Lung (tissue), 12 donors: ENCODE measurements around the gene SRPK2. TPM values are rescaled to one million over a fixed set of nuclear protein-coding genes. Genes with fewer than 3 reads are reported as not detected.

Source experiments
- ATAC-seq: fragments of 200-7000 bp; cut with Tn5 transposase; one replicate; pipeline ENCODE4 v1.9.1; 2020; ENCODE audit warnings: moderate number of reproducible peaks; ENCODE audit not compliant: insufficient read depth, low FRiP score
- DNase-seq, 3 donors: peaks; one replicate each; pipeline ENCODE4 v3.0.0-alpha.2; 2013 to 2017
- H3K27ac ChIP-seq, 2 donors: one replicate each; pipeline ENCODE4 v1.5.1; 2013; ENCODE audit warnings: mild to moderate bottlenecking in 2 of 2, moderate library complexity in 2 of 2, control low read depth in 1 of 2, inconsistent platforms in 1 of 2, low read depth in 1 of 2, low read length in 1 of 2
- H3K27me3 ChIP-seq, 3 donors: one replicate each; pipeline ENCODE4 v1.5.1; 2013; ENCODE audit warnings: low read length in 2 of 3; ENCODE audit not compliant: control insufficient read depth in 3 of 3, insufficient read depth in 3 of 3
- H3K36me3 ChIP-seq, 4 donors: one replicate each; pipeline ENCODE4 v1.5.1; 2013; ENCODE audit warnings: low read length in 4 of 4, mild to moderate bottlenecking in 1 of 4, moderate library complexity in 1 of 4; ENCODE audit not compliant: control insufficient read depth in 4 of 4, insufficient read depth in 4 of 4
- H3K4me1 ChIP-seq, 5 donors: one replicate each; pipeline ENCODE4 v1.5.1; 2013; ENCODE audit warnings: low read length in 5 of 5, mild to moderate bottlenecking in 2 of 5, moderate library complexity in 1 of 5; ENCODE audit not compliant: control insufficient read depth in 5 of 5, insufficient read depth in 5 of 5
- H3K4me3 ChIP-seq: one replicate; pipeline ENCODE4 v1.5.1; 2013; ENCODE audit warnings: mild to moderate bottlenecking, control low read depth, moderate library complexity
- H3K9ac ChIP-seq, 2 donors: one replicate each; pipeline ENCODE4 v1.5.1; 2013; ENCODE audit warnings: low read length in 2 of 2, control low read depth in 1 of 2; ENCODE audit not compliant: insufficient read depth in 1 of 2
- H3K9me3 ChIP-seq, 4 donors: one replicate each; pipeline ENCODE4 v1.5.1; 2013; ENCODE audit warnings: low read length in 3 of 4, mild to moderate bottlenecking in 1 of 4, moderate library complexity in 1 of 4; ENCODE audit not compliant: control insufficient read depth in 4 of 4, insufficient read depth in 3 of 4
- CTCF ChIP-seq: IDR thresholded peaks from 2 replicates; pipeline ENCODE4 v1.5.1; 2012; ENCODE audit warnings: mild to moderate bottlenecking; ENCODE audit errors: control extremely low read depth, extremely low read depth
- WGBS, 2 donors: extraction: QIAGEN DNeasy Blood & Tissue Kit; methylation state at CpG; one replicate each; pipeline ENCODE4 v1.1.7; 2013; 5-methylcytosine and 5-hydroxymethylcytosine counted together
- polyA plus RNA-seq, 2 donors: library from polyadenylated mRNA; stranded (reverse); fragments of 200-250 nt; gene quantifications; one replicate each; pipeline ENCODE4 v1.2.1, GENCODE V29; 2013
- total RNA-seq, 2 donors: library from RNA; depleted of rRNA in 1 of 2; stranded (reverse); fragments of >200 nt in 1 of 2; gene quantifications; one replicate each; pipeline ENCODE4 v1.2.1, GENCODE V29; 2014 to 2021
- donor health status: control.
- donor health status: control.
- donor health status: Bipolar disorder and iron deficiency.
- donor health status: healthy.
- donor health status: DM: yes; HTN: yes; CAD: no.

Gene SRPK2
- total and polyA plus RNA-seq, 4 donors = 10.8 to 71.2 (median 23.2) TPM

- Histone ChIP-seq H3K27ac (no peak overlapping the region), H3K27me3 (no peaks in the 10 kb centered on the region), H3K4me1 (peaks cover 0 to 2% (median 0%) of the 10 kb centered on the region in 5 donors), H3K9me3 (no peaks in the 10 kb centered on the region), H3K9ac (no peak overlapping the region), H3K4me3 (no peak overlapping the region), H3K36me3 (no peaks in the 10 kb centered on the region)
- WGBS, 2 donors = 75% methylated on average over 3 of the region's 3 CpGs
- no peak for TF ChIP-seq CTCF
- ATAC-seq (no peak), DNase-seq (no peak)
Observed at GRCh38 chr7:105396566-105396965, 7.8 kb upstream of the SRPK2 start.

GRCh38 chr7:105391429-105391828 is 2.7 kb upstream of the SRPK2 start:
- no peaks in the 10 kb centered on the region for H3K36me3 ChIP-seq
- H3K27me3 ChIP-seq = no peaks in the 10 kb centered on the region
- no peak for TF ChIP-seq CTCF
- no peak overlapping the region for H3K27ac ChIP-seq
- H3K9ac ChIP-seq = no peak overlapping the region
- H3K4me3 ChIP-seq = no peak overlapping the region
- 97 to 98% methylated on average over 5 of the region's 5 CpGs for WGBS, 2 donors
- H3K4me1 ChIP-seq = peaks cover 0 to 10% (median 3%) of the 10 kb centered on the region in 5 donors
- ATAC-seq (no peak), DNase-seq (no peak)
- H3K9me3 ChIP-seq = no peaks in the 10 kb centered on the region

- H3K27me3 ChIP-seq = no peaks in the 10 kb centered on the region
- no peak overlapping the region for H3K9ac ChIP-seq
- TF ChIP-seq CTCF = no peak
- no peak overlapping the region for H3K27ac ChIP-seq
- H3K9me3 ChIP-seq = no peaks in the 10 kb centered on the region
- H3K4me3 ChIP-seq = no peak overlapping the region
- DNase-seq = no peak
- WGBS, 2 donors = 90 to 93% methylated on average over 1 of the region's 1 CpG
- ATAC-seq = no peak
- H3K4me1 ChIP-seq = peaks cover 0 to 10% (median 3%) of the 10 kb centered on the region in 5 donors
- no peaks in the 10 kb centered on the region for H3K36me3 ChIP-seq
Observed at GRCh38 chr7:105389889-105390288, 1.2 kb upstream of the SRPK2 start.

GRCh38 chr7:105389088-105389650 is 448 bp upstream of the SRPK2 start:
- H3K27ac ChIP-seq = peak overlapping the region in 1 of 2 donors; percentile 67
- ATAC-seq (peak; percentile 13), DNase-seq (peak; percentile 61 to 72 (median 71))
- H3K4me1 ChIP-seq = peaks cover 0 to 10% (median 3%) of the 10 kb centered on the region in 5 donors
- H3K9me3 ChIP-seq = no peaks in the 10 kb centered on the region
- TF ChIP-seq CTCF = no peak
- no peaks in the 10 kb centered on the region for H3K27me3 ChIP-seq
- H3K36me3 ChIP-seq = no peaks in the 10 kb centered on the region
- 5% methylated on average over 41 to 45 of the region's 45 CpGs for whole genome bisulfite sequencing, 2 donors
- H3K9ac ChIP-seq = no peak overlapping the region
- H3K4me3 ChIP-seq = peak overlapping the region; percentile 74
